Testis (tissue), 2 donors: ENCODE results near the gene GIMAP1.
A peak's percentile ranks its signal among the peaks of the same experiment; 100 is the strongest.

Experiments used
- CTCF ChIP-seq, 3 experiments: fragments of 450-650 bp in 2 of 3; fragments of 200-600 bp in 1 of 3; sonication (generic) in 1 of 3; IDR thresholded peaks; one replicate each; pipeline ENCODE4 v1.5.1; 2016 to 2019; ENCODE audit warnings: antibody characterized with exemption in 3 of 3, mild to moderate bottlenecking in 2 of 3, moderate library complexity in 1 of 3
- POLR2A ChIP-seq: fragments of 450-650 bp; IDR thresholded peaks from one replicate; pipeline ENCODE4 v1.6.1; 2017; ENCODE audit warnings: antibody characterized with exemption, mild to moderate bottlenecking, moderate library complexity

- TF ChIP-seq CTCF (IDR thresholded peaks at IDR 0.05) (peak in 2 of 3 experiments; percentile 17 to 19), POLR2A (no peak)
These were observed 40.4 kb downstream of the GIMAP1 start for GRCh38 chr7:150756858-150757257.
